Peyer's patch (tissue), 4 donors: ENCODE results near the gene MUC5B.

ENCODE experiments used
- POLR2A ChIP-seq, 2 donors: fragments of 450-650 bp; IDR thresholded peaks; one replicate each; pipeline ENCODE4 v1.5.1; 2017; ENCODE audit warnings: antibody characterized with exemption in 2 of 2, mild to moderate bottlenecking in 2 of 2, moderate library complexity in 2 of 2
- TF ChIP-seq, protein P1 (sequence below), 6 experiments: fragments of 450-650 bp in 4 of 6; fragments of 200-600 bp in 2 of 6; sonication (generic) in 1 of 6; IDR thresholded peaks; one replicate each; pipeline ENCODE4 v1.5.1; 2017 to 2019; ENCODE audit warnings: antibody characterized with exemption in 6 of 6, mild to moderate bottlenecking in 3 of 6, moderate library complexity in 1 of 6

DNA sequence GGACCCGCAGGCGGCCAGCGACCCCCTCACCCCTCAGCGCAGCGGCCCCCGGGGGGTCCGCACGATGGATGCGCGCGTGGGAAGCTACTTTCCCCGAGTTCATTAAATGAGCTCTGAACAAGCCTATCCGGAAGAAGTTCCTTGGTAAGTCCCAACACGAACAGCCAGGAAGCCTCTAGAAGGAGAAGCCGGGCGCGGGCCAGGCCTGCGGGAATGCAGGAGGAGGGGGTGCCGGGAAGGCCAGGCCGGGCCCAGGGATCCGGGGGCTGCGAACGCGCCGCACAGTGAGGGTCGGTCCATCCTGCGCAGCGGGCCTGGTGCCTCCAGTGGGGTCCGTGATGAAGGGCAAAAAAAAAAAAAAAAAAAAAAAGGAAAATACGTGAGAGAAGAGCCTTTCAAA is 49.7 kb downstream of the MUC5B start:
- TF ChIP-seq, protein P1, sequence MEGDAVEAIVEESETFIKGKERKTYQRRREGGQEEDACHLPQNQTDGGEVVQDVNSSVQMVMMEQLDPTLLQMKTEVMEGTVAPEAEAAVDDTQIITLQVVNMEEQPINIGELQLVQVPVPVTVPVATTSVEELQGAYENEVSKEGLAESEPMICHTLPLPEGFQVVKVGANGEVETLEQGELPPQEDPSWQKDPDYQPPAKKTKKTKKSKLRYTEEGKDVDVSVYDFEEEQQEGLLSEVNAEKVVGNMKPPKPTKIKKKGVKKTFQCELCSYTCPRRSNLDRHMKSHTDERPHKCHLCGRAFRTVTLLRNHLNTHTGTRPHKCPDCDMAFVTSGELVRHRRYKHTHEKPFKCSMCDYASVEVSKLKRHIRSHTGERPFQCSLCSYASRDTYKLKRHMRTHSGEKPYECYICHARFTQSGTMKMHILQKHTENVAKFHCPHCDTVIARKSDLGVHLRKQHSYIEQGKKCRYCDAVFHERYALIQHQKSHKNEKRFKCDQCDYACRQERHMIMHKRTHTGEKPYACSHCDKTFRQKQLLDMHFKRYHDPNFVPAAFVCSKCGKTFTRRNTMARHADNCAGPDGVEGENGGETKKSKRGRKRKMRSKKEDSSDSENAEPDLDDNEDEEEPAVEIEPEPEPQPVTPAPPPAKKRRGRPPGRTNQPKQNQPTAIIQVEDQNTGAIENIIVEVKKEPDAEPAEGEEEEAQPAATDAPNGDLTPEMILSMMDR (IDR thresholded peaks at IDR 0.05) = no peak
- no peak for TF ChIP-seq POLR2A (IDR thresholded peaks at IDR 0.05)
